ENCODE results near the gene THAP4. TPM values are rescaled to one million over a fixed set of nuclear protein-coding genes. Genes with fewer than 3 reads are reported as not detected.
A peak's percentile ranks its signal among the peaks of the same experiment; 100 is the strongest.

THAP4 gene
- total and polyA plus RNA-seq, 2 experiments from 2014 or later, result 82.0 to 101 TPM

GRCh38 chr2:241609859-241610793 lies 26.8 kb downstream of the THAP4 start:
- peak overlapping the region; percentile 59 for H3K27ac ChIP-seq

GRCh38 chr2:241608881-241609280 lies 28.1 kb downstream of the THAP4 start:
- Histone ChIP-seq H3K27me3 (no peaks in the 10 kb centered on the region), H3K36me3 (peaks cover 19% of the 10 kb centered on the region), H3K27ac (no peak overlapping the region), H3K4me1 (ENCODE audit: low read depth) (peaks cover 6% of the 10 kb centered on the region), H3K9me3 (ENCODE audit: low read depth) (no peaks in the 10 kb centered on the region), H3K4me3 (no peak overlapping the region)
- DNase-seq (ENCODE audit: low read depth in 1 of 2, low spot score in 1 of 2), result peak in 1 of 2 donors; percentile 20
- no peak for TF ChIP-seq CTCF (IDR thresholded peaks at IDR 0.05; ENCODE audit: low read depth, low read length)

More at GRCh38 chr2:241609859-241610793, 26.8 kb downstream of the THAP4 start:
- peak; percentile 60 for TF ChIP-seq CTCF (IDR thresholded peaks at IDR 0.05; ENCODE audit: low read depth, low read length)
- no peaks in the 10 kb centered on the region for H3K27me3 ChIP-seq
- peak overlapping the region; percentile 37 for H3K4me3 ChIP-seq
- peaks cover 6% of the 10 kb centered on the region for H3K4me1 ChIP-seq (ENCODE audit: low read depth)
- DNase-seq (ENCODE audit: low read depth in 1 of 2, low spot score in 1 of 2), result peak; percentile 93 to 95
- H3K9me3 ChIP-seq (ENCODE audit: low read depth), result no peaks in the 10 kb centered on the region
- H3K36me3 ChIP-seq, result peaks cover 9% of the 10 kb centered on the region

GRCh38 chr2:241607162-241607885 lies 29.6 kb downstream of the THAP4 start:
- Histone ChIP-seq H3K9me3 (ENCODE audit: low read depth) (no peaks in the 10 kb centered on the region), H3K27me3 (no peaks in the 10 kb centered on the region), H3K36me3 (peaks cover 22% of the 10 kb centered on the region), H3K4me1 (ENCODE audit: low read depth) (peaks cover 6% of the 10 kb centered on the region), H3K27ac (no peak overlapping the region), H3K4me3 (no peak overlapping the region)
- TF ChIP-seq CTCF (IDR thresholded peaks at IDR 0.05; ENCODE audit: low read depth, low read length), result no peak
- DNase-seq (ENCODE audit: low read depth in 1 of 2, low spot score in 1 of 2), result no peak

- H3K4me1 ChIP-seq (ENCODE audit: low read depth), result peaks cover 6% of the 10 kb centered on the region
- no peak overlapping the region for H3K27ac ChIP-seq
- TF ChIP-seq CTCF (IDR thresholded peaks at IDR 0.05; ENCODE audit: low read depth, low read length), result no peak
- no peaks in the 10 kb centered on the region for H3K9me3 ChIP-seq (ENCODE audit: low read depth)
- peaks cover 27% of the 10 kb centered on the region for H3K36me3 ChIP-seq
- H3K27me3 ChIP-seq, result no peaks in the 10 kb centered on the region
- no peak for DNase-seq (ENCODE audit: low read depth in 1 of 2, low spot score in 1 of 2)
- no peak overlapping the region for H3K4me3 ChIP-seq
Observed at GRCh38 chr2:241606186-241606585, 30.8 kb downstream of the THAP4 start.

GRCh38 chr2:241603686-241604085 lies 33.3 kb downstream of the THAP4 start:
- H3K36me3 ChIP-seq, result peaks cover 36% of the 10 kb centered on the region
- no peaks in the 10 kb centered on the region for H3K4me1 ChIP-seq (ENCODE audit: low read depth)
- H3K4me3 ChIP-seq, result no peak overlapping the region
- H3K9me3 ChIP-seq (ENCODE audit: low read depth), result no peaks in the 10 kb centered on the region
- no peaks in the 10 kb centered on the region for H3K27me3 ChIP-seq
- no peak for TF ChIP-seq CTCF (IDR thresholded peaks at IDR 0.05; ENCODE audit: low read depth, low read length)
- no peak overlapping the region for H3K27ac ChIP-seq
- no peak for DNase-seq (ENCODE audit: low read depth in 1 of 2, low spot score in 1 of 2)

Measured in cardiac muscle cell (in vitro differentiated cells and primary cell).